Non-pigmented ciliary epithelial cell (primary cell): ENCODE measurements around the gene DIO1.
"Not testable (repeated sequence)": the region's sequence is repeated elsewhere in the genome, so short reads cannot be mapped to it uniquely, and the experiment has no call there.

Experiments
- DNase-seq: peaks from one replicate; pipeline ENCODE4 v3.0.0-alpha.2; 2010; ENCODE audit warnings: low read depth

Gene DIO1

GRCh38 chr1:53893999-53894636, at the start of gene DIO1:
TSS of gene DIO1 (plus strand) at chr1:53894187. CDS start at chr1:53894211, 24 bp downstream.
- DNase-seq, result no peak

GRCh38 chr1:53847980-53848379, 46.0 kb upstream of the DIO1 start:
- no peak for DNase-seq

DNA sequence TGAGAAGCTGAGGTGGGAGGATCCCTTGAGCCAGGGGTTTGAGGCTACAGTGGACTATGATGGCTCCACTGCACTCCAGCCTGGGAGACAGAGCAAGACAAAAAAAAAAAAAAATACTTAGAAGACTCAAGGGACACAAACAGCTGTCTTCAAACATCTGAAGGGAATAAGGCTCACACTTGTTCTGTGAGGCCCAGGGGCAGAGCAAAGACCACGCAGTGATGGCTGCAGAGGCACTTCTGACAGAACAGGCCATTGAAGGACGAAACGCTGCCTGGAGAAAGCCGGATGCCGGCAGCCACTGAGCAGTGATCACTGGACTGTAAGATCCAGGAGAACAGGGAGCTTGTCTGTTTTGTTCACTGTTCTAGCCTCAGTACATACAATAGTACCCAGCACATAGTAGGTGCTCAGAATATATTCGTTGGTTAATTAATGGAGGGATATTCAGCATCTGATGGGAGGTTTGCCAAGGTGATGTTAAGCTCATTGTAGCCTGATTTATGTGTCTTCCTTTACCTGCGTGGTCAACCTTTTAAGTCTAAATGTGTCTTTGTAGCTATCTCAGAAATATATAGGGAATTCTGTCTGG, 43.8 kb upstream of the DIO1 start:
- no peak for DNase-seq

DNA sequence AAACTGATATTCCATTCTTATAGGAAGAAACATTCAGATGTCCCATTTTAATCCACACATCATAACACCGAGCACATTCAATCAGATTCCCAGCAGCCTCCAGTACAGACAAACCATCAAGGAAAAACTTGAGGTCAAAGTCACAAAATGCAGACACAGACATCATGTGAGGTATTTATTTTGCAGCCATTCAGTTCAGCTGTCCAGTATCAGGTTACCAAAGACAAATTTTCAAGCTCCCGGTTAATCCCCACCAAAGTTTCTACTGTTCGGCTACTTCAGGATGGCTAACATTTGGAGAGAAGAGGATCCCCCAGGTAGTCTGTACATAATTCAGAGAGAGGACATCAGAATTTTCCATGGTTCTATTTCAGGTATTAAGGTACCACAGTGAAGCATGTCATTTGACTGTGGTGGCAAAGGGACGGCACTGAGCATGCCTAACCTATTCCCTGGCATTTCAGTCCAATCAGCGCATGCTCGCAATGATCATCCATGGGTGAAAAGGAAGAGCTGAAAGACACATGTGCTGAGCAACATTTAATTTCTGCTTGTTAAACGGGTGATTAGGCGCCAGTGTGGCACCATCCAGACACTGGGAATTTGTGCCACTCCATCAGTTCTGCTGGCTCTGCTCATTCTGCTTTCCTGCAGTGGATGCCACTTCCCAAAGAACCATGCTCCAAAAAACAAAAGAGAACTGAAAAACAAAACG, 42.3 kb upstream of the DIO1 start:
- DNase-seq, result no peak

DNA sequence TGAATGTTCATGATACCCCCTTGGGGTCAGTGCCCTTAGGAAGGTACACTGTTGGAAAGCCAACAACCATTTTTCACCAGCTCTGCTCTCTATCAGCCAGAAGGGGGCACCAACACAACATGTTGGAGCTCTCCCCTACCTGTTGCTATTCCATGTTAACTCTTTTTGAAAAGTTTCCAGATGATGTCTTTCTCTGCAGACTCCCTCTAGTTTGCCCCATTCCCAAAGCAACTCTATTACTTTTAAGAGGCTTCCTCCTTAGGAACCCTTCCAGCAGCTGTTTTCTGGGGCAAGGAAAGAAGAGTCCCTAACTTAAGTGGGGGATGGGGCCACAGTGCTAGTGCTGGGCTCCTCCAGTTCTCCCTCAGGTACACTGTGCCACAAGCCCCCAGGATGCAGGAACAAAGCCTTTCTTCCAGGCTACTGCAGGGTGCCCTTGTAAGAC, 33.0 kb upstream of the DIO1 start:
- no peak for DNase-seq

- DNase-seq, result no peak
Measured at GRCh38 chr1:53862507-53862906, 31.5 kb upstream of the DIO1 start.

DNA sequence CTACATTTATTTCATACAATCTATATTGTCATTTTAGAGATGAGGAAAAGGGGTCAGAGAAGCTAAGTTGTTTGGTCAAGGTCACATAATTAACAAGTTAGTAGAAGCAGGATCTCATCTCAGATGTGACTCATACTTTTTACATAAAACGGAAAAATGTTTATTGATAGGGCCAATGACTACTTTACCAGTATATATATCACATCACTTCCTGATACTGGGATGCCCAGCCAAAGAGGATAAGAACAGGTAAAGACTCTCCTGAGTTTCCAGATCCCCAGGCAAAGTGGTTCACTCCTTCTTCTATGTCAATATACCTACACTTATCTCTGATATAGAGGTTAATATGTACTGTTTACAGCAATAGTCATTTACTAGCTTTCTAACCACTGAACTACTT, 25.4 kb upstream of the DIO1 start:
- no peak for DNase-seq

DNA sequence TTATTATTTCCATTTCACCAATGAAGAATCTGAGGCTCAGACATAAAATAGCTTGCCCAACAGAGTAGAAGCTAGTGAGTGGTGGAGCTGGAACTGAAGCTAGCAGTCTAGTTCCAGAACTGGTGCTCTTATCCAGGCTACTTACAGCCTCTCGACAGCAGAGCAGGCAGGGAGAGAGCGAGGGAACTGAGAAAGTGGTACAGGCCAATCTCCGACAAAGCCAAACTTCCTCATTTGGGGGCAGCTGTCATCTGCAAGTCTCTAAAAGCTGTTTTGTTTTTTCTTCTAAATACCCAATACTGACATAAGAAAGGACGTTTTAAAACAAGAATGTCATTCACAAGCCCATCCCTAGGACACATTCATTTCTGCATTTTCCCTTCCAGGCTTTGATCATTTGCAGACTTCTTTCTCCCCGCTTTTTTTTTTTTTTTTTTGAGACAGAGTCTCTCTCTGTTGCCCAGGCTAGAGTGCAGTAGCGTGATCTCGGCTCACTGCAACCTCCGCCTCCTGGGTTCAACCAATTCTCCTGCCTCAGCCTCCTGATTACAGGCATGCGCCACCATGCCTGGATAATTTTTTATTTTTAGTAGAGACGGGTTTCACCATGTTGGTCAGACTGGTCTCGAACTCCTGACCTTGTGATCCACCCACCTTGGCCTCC, 24.4 kb upstream of the DIO1 start:
- DNase-seq, result no peak

- no peak for DNase-seq
Measured at GRCh38 chr1:53871221-53871620, 22.8 kb upstream of the DIO1 start.

DNA sequence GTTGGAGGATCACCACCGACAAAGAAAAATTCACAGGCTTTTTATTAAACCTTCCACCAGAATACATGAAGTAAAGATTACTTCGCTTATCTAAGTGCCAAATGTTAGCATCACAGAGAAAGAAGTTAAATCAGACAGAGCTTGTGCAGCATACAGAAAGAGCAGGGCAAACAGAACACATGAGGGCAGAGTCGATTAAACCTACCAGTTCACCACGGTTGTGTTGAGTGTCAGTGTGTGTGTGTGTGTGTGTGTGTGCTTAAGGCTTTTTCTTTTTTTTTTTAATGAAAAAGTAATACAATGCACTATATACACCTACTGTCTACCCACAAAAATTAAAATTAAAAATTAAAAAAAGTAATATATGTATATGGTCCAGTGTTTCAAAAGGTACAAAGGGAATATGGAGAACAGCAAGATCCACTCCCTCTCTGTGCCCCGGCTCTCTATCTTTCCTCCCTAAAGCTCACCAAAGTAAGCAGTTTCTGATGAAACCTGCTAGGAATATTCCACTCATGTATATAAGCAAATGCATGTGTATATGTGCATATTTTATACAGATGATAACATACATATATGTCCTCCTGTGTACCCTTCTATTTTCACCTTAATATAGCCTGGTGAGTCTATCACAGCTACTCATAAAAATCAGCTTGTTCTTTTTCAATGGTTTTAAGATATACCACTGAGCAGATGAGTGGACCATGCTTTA, 22.1 kb upstream of the DIO1 start:
- no peak for DNase-seq

GRCh38 chr1:53875150-53875549, 18.8 kb upstream of the DIO1 start:
- not testable (repeated sequence) for DNase-seq

DNA sequence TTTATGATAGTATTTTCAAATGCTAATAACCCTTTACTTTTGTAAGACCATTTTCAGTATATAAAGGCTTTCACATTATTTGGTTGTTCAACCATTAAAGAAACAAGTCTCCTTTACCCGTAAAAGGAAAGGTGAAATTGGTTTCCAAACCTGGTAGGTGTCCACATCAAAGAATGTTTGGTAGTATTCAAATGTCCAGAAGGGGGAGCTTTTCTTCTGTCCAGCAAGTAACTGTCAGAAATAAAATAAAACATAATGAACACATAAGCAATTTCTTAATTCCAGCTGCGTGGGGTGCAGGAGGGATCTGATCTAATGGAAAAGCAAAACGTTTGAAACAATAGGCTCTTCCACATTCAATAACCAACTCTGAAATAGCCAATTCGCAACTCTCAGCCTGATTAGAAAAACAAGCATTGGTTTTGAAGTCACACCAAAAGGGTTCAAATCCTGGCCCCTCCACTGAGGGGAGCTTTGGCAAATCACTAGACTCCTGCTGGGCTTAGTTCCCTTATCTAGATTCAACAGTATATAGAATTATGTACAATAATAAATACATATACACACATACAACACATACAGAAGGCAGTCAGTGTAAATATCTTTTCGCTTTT, 15.4 kb upstream of the DIO1 start:
- no peak for DNase-seq

DNA sequence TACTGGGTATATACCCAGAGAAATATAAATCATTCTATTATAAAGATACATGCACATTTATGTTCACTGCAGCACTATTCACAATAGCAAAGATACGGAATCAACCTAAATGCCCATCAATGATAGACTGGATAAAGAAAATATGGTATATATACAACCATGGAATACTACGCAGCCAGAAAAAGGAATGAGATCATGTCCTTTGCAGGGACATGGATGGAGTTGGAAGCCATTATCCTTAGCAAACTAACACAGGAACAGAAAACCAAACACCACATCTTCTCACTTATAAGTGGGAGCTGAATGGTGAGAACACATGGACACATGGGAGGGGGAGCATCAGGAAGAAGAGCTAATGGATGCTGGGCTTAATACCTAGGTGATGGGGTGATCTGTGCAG, 12.1 kb upstream of the DIO1 start:
- not testable (repeated sequence) for DNase-seq

GRCh38 chr1:53883600-53883999, 10.4 kb upstream of the DIO1 start:
- DNase-seq, result not testable (repeated sequence)

DNA sequence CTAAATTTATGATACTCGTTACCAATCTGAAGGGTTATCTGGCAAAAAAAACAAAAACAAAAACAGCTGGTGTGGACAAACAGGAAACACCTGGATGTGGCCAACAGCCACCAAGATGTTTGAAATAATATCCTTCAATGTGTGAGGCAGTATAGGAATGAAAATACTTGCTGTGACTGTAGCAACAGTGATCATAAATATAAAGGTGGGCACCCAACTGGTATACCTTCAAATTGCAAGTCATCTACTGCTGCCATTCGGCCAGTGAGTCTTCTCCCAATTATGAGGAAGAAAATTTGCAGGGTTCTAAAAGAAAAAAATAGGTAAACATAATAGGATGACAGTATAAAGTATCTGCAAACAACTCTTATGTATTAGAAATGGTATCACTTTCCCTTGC, 5.3 kb upstream of the DIO1 start:
- no peak for DNase-seq

GRCh38 chr1:53889304-53890298, 4.4 kb upstream of the DIO1 start, which contains the start of gene YIPF1:
TSS of gene YIPF1 (minus strand) at chr1:53889797. CDS start at chr1:53888937, 860 bp downstream.
- DNase-seq, result peak; percentile 48

DNA sequence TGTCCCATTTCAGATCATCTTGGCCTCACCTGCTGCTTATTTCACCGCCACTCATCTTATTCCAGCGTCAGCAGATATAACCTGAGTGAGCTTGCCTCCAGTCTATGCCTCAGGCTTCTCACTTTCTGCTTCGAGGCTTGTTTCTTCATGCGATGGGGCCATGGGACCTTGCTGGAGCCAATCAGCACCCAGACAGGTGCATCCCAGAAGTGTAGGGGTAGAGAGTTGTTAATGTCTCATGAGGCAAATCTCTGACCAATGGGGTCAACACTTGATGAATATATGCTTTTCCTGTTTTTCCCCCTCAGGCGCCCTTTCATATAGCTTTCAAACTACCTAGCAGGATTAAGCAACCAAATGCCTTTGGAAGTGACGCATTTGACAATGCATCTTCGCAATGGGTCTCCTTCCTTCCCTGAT, 3.5 kb upstream of the DIO1 start:
- no peak for DNase-seq

DNA sequence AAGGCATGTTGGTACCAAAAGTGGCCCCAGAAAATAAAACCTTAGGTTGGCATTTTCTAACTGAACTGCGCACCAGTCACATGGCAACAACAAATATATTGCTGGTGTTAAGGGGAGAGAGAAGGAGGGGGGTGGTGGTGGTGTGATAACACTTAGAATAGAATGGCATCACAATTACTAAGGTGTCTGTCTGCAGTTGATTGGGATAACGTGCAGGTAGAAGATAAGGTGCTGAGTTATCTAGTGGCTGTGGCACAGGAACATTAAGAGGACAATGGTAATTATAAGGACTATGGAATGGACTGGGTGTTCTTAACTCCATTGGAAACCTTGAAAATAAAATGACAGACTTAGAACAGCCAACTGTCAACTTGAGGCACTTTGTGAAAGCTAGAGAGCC, 3.0 kb upstream of the DIO1 start:
- no peak for DNase-seq

- no peak for DNase-seq
Measured at GRCh38 chr1:53891678-53892077, 2.3 kb upstream of the DIO1 start.

- no peak for DNase-seq
Measured at GRCh38 chr1:53892911-53893310, 1.1 kb upstream of the DIO1 start.
